Measurements from ENCODE around the gene VPS39.

DNA sequence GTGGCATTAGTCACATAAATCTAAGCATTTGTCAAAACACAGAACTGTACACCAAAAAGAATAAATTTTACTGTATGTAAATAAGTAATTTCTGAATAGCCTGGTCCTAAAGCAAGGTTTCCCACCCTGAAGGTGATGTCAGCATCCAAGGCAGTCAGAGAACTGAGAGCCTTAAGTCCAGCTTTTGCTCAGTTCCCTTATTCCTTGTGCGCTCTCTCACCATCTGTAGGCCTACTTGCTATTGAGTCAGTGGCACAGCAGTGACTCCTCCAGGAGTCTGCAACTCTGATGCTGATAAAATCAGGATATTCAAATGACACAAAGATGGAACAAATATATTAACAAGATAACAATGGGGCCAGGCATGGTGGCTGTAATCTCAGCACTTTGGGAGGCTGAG lies 22.3 kb downstream of the VPS39 start:
- TF ChIP-seq, protein P1, sequence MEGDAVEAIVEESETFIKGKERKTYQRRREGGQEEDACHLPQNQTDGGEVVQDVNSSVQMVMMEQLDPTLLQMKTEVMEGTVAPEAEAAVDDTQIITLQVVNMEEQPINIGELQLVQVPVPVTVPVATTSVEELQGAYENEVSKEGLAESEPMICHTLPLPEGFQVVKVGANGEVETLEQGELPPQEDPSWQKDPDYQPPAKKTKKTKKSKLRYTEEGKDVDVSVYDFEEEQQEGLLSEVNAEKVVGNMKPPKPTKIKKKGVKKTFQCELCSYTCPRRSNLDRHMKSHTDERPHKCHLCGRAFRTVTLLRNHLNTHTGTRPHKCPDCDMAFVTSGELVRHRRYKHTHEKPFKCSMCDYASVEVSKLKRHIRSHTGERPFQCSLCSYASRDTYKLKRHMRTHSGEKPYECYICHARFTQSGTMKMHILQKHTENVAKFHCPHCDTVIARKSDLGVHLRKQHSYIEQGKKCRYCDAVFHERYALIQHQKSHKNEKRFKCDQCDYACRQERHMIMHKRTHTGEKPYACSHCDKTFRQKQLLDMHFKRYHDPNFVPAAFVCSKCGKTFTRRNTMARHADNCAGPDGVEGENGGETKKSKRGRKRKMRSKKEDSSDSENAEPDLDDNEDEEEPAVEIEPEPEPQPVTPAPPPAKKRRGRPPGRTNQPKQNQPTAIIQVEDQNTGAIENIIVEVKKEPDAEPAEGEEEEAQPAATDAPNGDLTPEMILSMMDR (IDR thresholded peaks at IDR 0.05; ENCODE audit: poor library complexity), result no peak
- TF ChIP-seq EZH2 (IDR thresholded peaks at IDR 0.05; ENCODE audit: borderline replicate concordance), result no peak

All from hepatocyte (in vitro differentiated cells).